HG03103 (cell line): Measurements from ENCODE around the gene MOSMO.
"Not testable (repeated sequence)": the region's sequence is repeated elsewhere in the genome, so short reads cannot be mapped to it uniquely, and the experiment has no call there.

ENCODE experiments used
- ATAC-seq: cut with Tn5 transposase; IDR thresholded peaks from one replicate; pipeline ENCODE4 v1.9.1; 2021; ENCODE audit warnings: low read depth; ENCODE audit not compliant: unreplicated experiment

MOSMO gene

GRCh38 chr16:22089910-22090309 is 82.0 kb downstream of the MOSMO start:
- no peak for ATAC-seq

- ATAC-seq, result no peak
Observed at GRCh38 chr16:22091721-22092120, 83.8 kb downstream of the MOSMO start.

GRCh38 chr16:22092143-22092933 is 84.4 kb downstream of the MOSMO start, which contains the start of gene VWA3A:
Gene VWA3A (plus strand): TSS chr16:22092541. CDS start chr16:22092638, 97 bp downstream.
- no peak for ATAC-seq

GRCh38 chr16:22093331-22093730 is 85.4 kb downstream of the MOSMO start:
- no peak for ATAC-seq

- no peak for ATAC-seq
Observed at GRCh38 chr16:22093996-22094395, 86.1 kb downstream of the MOSMO start.

GRCh38 chr16:22098405-22099255 is 90.7 kb downstream of the MOSMO start:
- ATAC-seq, result no peak

GRCh38 chr16:22099256-22099975 is 91.5 kb downstream of the MOSMO start:
- ATAC-seq, result no peak

- ATAC-seq, result no peak
Observed at GRCh38 chr16:22103441-22103840, 95.5 kb downstream of the MOSMO start.

GRCh38 chr16:22109258-22109898 is 101.5 kb downstream of the MOSMO start:
- ATAC-seq, result no peak

- not testable (repeated sequence) for ATAC-seq
Observed at GRCh38 chr16:22111629-22112028, 103.7 kb downstream of the MOSMO start.

- ATAC-seq, result no peak
Observed at GRCh38 chr16:22116095-22116700, 108.3 kb downstream of the MOSMO start.

- no peak for ATAC-seq
Observed at GRCh38 chr16:22117609-22118008, 109.7 kb downstream of the MOSMO start.

- no peak for ATAC-seq
Observed at GRCh38 chr16:22120440-22120839, 112.5 kb downstream of the MOSMO start.

- ATAC-seq, result no peak
Observed at GRCh38 chr16:22122239-22122638, 114.3 kb downstream of the MOSMO start.

GRCh38 chr16:22123146-22123545 is 115.2 kb downstream of the MOSMO start:
- ATAC-seq, result no peak

- ATAC-seq, result no peak
Observed at GRCh38 chr16:22123759-22124490, 116.0 kb downstream of the MOSMO start.

GRCh38 chr16:22124583-22125284 is 116.8 kb downstream of the MOSMO start:
- no peak for ATAC-seq

GRCh38 chr16:22126037-22126558 is 118.2 kb downstream of the MOSMO start:
- ATAC-seq, result no peak
